ENCODE data around the gene ZNF692.
"Not testable (repeated sequence)": the region's sequence is repeated elsewhere in the genome, so short reads cannot be mapped to it uniquely, and the experiment has no call there.

Gene ZNF692

GRCh38 chr1:248890549-248891498 lies 31.9 kb upstream of the ZNF692 start:
- TF ChIP-seq ZNF274 (IDR thresholded peaks at IDR 0.05; ENCODE audit: low read depth, low read length), result no peak
- no peak overlapping the region for H3K4me3 ChIP-seq (ENCODE audit: low read length)

DNA sequence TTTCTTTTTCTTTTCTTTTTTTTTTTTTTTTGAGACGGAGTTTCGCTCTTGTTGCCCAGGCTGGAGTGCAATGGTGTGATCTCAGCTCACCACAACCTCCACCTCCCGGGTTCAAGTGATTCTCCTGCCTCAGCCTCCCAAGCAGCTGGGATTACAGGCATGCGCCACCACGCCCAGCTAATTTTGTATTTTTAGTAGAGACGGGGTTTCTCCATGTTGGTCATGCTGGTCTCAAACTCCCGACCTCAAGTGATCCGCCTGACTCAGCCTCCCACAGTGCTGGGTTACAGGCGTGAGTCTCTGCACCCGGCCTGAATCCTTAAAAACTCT lies 31.0 kb upstream of the ZNF692 start:
- H3K4me3 ChIP-seq (ENCODE audit: low read length), result not testable (repeated sequence)

- no peak overlapping the region for H3K4me3 ChIP-seq (ENCODE audit: low read length)
- no peak for TF ChIP-seq ZNF274 (IDR thresholded peaks at IDR 0.05; ENCODE audit: low read depth, low read length)
Observed at GRCh38 chr1:248886237-248886895, 27.5 kb upstream of the ZNF692 start.

DNA sequence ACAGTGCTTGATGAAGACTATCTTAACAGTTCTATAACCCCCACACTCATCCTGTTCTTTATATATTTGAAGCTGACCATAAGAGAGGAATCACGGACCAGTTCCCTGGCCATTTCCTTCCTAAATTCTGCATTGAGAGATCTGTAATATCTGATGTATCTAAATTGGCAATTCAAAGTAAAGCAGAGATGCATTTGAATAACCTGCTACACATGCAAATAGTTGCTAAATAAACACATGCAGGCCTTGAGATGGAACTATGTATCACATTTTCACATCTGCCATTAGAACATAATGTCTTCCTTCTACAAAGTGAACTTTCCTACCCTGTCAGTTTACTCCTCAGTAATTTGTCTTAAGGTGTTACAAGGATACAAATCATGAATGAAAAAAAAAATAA lies 26.8 kb upstream of the ZNF692 start:
- no peak for TF ChIP-seq ZNF274 (IDR thresholded peaks at IDR 0.05; ENCODE audit: low read depth, low read length)
- no peak overlapping the region for H3K4me3 ChIP-seq (ENCODE audit: low read length)

DNA sequence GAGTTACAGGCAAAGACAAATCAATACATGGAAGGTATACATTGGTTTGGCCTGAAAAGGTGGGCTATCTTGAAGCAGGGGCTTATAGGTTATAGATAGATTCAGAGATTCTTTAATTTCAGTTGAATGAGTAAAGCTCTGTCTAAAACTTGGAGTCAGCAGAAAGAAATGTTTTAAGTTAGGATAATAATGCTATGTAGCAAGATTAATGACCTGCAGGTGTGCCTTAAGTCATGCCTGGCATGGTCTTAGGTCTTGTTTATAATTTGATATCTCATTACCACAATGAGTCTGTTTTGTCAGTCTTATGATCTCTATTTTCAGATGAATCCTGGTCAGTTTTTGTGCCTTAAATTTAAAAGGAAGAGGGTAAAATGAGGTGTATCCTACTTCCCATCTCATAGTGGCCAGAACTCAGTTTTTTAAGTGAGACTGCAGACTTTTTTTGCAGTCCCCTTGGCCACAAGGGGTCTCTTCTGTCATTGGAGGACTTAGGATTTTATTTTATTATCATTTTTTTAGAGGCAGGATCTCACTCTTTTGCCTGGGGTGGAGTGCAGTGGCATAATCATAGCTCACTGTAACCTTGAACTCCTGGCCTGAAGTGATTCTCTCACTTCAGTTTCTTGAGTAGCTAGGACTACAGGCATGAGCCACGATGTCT lies 25.9 kb upstream of the ZNF692 start:
- no peak overlapping the region for H3K4me3 ChIP-seq (ENCODE audit: low read length)
- TF ChIP-seq ZNF274 (IDR thresholded peaks at IDR 0.05; ENCODE audit: low read depth, low read length), result no peak

- not testable (repeated sequence) for H3K4me3 ChIP-seq (ENCODE audit: low read length)
Observed at GRCh38 chr1:248882427-248882826, 23.5 kb upstream of the ZNF692 start.

- no peak for TF ChIP-seq ZNF274 (IDR thresholded peaks at IDR 0.05; ENCODE audit: low read depth, low read length)
- H3K4me3 ChIP-seq (ENCODE audit: low read length), result no peak overlapping the region
Observed at GRCh38 chr1:248881261-248881660, 22.4 kb upstream of the ZNF692 start.

DNA sequence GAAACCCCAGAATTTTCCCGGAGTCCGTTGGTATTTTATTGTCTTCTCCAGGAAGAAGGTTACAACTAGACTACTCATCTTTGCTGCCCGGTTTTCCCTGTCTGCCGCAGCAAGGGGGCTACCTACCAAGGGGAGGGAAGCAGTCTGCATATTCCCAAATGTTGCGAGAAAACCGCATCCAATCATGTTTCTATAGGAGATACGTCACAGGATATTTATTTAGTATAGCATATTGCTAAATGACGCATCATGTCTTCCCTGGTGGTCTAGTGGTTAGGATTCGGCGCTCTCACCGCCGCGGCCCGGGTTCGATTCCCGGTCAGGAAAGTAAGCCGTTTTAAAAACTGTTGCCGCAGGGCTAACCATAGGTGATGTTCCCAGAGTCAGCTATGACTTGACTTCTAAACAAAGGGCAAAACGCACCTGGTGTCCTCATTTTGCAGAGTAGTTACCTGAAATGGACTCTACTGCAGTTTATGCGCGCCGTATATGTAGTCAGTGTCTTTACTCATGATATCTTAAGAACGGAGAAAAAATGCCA lies 15.2 kb upstream of the ZNF692 start:
- no peak for TF ChIP-seq ZNF274 (IDR thresholded peaks at IDR 0.05; ENCODE audit: low read depth, low read length)
- H3K4me3 ChIP-seq (ENCODE audit: low read length), result peak overlapping the region; percentile 72

GRCh38 chr1:248873409-248873992 lies 14.6 kb upstream of the ZNF692 start:
- no peak for TF ChIP-seq ZNF274 (IDR thresholded peaks at IDR 0.05; ENCODE audit: low read depth, low read length)

DNA sequence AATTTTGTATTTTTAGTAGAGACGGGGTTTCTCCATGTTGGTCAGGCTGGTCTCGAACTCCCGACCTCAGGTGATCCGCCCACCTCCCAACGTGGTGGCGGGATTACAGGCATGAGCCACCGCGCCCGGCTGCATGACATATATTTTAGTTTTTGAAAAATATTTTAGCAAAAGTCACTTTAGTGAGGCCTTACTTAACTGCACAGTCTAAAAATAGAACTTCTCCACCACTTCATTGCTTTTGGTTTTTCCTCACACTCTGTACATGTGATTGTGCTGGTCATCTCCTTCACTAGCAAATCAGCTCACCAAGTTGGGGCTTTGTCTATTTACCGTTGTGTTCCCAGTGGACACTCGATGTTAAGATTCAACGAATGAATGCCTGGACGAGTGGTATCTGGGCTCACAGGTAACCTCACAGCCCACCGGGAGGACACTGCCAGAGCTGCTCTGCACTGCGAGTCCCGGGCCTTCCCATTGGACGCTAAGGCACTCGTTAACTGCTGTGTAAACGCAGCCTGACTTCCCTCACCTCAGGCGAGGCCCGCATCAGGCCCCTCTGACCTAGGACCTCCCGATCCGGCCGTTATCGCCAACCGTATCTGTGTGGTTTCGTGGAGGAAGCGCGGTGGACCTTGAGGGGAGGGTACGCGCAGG lies 14.0 kb upstream of the ZNF692 start:
- H3K4me3 ChIP-seq (ENCODE audit: low read length), result peak overlapping the region; percentile 72
- TF ChIP-seq ZNF274 (IDR thresholded peaks at IDR 0.05; ENCODE audit: low read depth, low read length), result no peak

More at GRCh38 chr1:248873409-248873992, 14.6 kb upstream of the ZNF692 start:
- peak overlapping the region; percentile 72 for H3K4me3 ChIP-seq (ENCODE audit: low read length)

GRCh38 chr1:248871837-248872401 lies 13.0 kb upstream of the ZNF692 start:
- TF ChIP-seq ZNF274 (IDR thresholded peaks at IDR 0.05; ENCODE audit: low read depth, low read length), result no peak
- H3K4me3 ChIP-seq (ENCODE audit: low read length), result peak overlapping the region; percentile 72; the same call in 1 of the 2 replicates

DNA sequence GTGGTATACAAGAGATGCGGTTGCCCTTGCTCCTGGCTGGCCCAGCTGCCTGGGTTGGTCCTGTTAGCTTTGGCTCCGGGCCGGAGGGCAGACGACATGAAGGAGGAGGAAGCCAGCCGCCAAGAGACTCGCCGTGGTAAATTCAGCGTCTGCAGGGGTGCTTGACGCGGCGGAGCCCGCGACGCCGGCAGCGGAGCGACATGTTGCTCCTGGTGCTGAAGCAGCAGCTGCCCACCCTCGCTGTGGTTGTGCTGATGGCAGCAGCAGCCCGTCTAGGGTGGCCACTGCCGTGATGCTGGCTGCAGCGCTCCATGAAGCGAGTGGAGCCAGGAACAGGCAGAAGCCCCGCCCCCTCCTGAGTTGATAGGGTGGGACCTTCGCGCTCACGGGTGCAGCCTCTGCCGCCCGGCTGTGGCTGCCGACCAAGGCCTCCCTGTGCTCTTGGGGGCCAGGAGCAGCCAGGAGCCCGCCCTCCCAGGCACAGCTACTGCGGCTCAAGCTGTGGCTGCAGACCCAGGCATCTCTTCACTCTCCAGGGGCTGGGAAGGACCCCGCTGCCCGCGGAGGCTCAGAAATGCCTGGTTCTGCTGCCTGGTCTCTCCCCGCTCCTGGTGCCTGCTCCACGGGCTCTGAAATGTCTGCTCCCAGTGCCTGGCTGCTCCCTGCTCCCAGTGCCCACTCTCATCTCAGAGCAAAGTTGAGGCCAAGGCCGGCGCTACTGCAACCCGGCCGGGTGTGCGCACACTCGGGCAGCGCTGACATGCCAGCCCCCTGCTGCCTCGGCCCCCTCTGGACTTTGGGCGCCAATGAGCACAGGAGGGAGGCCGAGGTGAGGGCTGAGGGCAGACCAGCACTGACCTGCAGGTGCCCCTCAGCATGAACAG lies 4.4 kb upstream of the ZNF692 start:
- H3K4me3 ChIP-seq (ENCODE audit: low read length), result peak overlapping the region; percentile 65; the same call in 1 of the 2 replicates
- TF ChIP-seq ZNF274 (IDR thresholded peaks at IDR 0.05; ENCODE audit: low read depth, low read length), result no peak

DNA sequence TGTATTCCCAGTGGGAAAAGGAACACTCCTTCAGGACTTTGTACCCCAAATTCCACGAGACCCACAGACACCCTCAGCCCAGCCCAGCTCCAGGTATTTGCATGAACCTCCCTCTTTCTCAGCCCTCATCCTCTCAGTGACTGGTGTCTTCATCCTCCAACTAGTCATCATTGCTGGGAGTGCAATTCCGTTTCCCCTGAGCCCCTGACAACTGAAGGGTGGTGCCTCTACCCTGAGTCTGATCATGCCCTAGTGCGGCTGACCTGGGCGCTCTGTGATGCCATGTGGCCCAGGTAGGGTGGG lies 3.8 kb upstream of the ZNF692 start:
- TF ChIP-seq ZNF274 (IDR thresholded peaks at IDR 0.05; ENCODE audit: low read depth, low read length), result no peak
- H3K4me3 ChIP-seq (ENCODE audit: low read length), result peak overlapping the region; percentile 65; the same call in 1 of the 2 replicates

All from GM08714 (cell line).